ENCODE data around the gene PUS1. TPM values are rescaled to one million over a fixed set of nuclear protein-coding genes. Genes with fewer than 3 reads are reported as not detected.
"Not testable (repeated sequence)": the region's sequence is repeated elsewhere in the genome, so short reads cannot be mapped to it uniquely, and the experiment has no call there.

Gene PUS1
- total RNA-seq, 1 donor from 2014 or later = 22.9 TPM

DNA sequence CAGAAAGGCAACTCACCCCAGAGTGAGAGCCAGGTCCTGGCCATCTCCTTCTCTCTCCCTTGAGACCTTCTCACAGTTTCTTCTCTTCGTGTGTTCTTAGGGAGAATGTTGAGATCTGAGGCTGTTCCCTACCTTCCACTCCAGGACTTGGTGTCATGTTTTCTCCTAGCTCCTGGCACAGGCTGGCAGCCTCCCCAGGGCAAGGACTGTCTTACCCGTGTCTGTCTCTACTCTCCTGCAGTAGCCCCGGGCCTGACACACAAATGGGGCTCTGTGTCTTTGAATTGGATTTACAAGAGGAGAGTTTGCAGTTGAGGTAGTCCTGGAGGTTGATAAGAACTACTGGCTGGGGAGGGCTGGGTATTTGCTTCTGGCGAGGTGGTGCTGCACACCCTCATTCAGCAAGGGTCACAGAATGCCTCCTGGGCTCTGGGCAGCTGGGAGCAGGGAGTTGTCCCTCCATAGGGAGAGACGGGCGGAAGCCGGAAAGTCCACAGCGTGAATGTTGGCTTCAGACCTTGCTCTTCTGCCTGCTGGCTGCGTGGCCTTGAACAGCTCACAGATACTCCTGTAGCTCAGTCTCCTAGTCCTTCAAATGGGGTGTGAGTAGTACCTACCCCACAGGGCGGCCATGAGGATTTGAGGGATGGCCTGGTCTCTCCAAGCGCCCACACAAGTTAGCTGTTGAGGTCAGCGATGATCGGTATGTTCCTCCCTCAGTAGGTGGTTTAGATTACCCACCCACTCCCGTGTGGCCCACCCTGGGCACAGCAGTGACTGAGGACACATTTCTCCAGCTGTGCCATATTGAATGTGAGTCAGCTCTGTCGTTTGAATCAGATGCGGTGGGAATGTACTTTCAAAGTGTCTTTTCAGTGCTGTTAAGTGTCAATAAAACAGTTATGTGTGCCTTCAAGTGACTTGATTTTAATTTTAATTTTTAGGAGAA, 30.8 kb downstream of the PUS1 start:
- TF ChIP-seq, protein P1, sequence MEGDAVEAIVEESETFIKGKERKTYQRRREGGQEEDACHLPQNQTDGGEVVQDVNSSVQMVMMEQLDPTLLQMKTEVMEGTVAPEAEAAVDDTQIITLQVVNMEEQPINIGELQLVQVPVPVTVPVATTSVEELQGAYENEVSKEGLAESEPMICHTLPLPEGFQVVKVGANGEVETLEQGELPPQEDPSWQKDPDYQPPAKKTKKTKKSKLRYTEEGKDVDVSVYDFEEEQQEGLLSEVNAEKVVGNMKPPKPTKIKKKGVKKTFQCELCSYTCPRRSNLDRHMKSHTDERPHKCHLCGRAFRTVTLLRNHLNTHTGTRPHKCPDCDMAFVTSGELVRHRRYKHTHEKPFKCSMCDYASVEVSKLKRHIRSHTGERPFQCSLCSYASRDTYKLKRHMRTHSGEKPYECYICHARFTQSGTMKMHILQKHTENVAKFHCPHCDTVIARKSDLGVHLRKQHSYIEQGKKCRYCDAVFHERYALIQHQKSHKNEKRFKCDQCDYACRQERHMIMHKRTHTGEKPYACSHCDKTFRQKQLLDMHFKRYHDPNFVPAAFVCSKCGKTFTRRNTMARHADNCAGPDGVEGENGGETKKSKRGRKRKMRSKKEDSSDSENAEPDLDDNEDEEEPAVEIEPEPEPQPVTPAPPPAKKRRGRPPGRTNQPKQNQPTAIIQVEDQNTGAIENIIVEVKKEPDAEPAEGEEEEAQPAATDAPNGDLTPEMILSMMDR (IDR thresholded peaks at IDR 0.05; ENCODE audit: insufficient read depth, low read length, severe bottlenecking) = no peak
- DNase-seq (ENCODE audit: low read depth) = no peak
- Histone ChIP-seq H3K4me3 (ENCODE audit: low read depth, low read length) (no peak overlapping the region), H3K27me3 (ENCODE audit: control insufficient read depth, insufficient read depth, low read length) (no peaks in the 10 kb centered on the region), H3K36me3 (ENCODE audit: control insufficient read depth, insufficient read depth, low read length) (peaks cover 2% of the 10 kb centered on the region)
- no peak for FAIRE-seq

DNA sequence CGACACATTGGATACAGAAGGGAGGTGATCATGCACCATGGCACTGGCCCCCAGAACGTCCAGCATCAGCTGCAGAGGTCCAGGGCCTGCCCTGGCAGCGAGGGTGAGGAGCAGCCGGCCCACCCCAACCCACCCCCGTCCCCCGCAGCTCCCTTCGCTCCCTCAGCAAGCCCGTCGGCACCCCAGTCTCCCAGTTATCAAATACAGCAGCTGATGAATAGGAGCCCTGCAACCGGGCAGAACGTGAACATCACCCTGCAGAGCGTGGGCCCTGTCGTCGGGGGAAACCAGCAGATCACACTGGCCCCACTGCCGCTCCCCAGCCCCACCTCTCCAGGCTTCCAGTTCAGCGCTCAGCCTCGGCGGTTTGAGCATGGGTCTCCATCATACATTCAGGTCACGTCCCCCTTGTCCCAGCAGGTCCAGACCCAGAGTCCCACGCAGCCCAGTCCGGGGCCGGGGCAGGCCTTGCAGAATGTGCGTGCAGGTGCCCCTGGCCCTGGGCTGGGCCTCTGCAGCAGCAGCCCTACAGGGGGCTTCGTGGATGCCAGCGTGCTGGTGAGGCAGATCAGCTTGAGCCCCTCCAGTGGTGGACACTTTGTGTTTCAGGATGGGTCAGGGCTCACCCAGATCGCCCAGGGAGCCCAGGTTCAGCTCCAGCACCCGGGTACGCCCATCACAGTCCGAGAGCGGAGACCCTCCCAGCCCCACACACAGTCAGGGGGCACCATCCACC, 31.7 kb downstream of the PUS1 start:
- H3K4me3 ChIP-seq (ENCODE audit: low read depth, low read length); H3K27me3 ChIP-seq (ENCODE audit: control insufficient read depth, insufficient read depth, low read length); FAIRE-seq; H3K36me3 ChIP-seq (ENCODE audit: control insufficient read depth, insufficient read depth, low read length); DNase-seq (ENCODE audit: low read depth): not testable (repeated sequence)

DNA sequence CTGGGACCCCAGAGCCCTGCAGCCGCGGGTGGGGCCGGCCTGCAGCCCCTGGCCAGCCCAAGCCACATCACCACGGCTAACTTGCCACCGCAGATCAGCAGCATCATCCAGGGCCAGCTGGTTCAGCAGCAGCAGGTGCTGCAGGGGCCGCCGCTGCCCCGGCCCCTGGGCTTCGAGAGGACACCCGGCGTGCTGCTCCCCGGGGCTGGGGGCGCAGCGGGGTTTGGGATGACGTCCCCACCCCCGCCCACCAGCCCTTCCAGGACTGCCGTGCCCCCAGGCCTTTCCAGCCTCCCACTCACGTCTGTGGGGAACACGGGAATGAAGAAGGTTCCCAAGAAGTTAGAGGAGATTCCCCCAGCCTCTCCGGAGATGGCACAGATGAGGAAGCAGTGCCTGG, 32.3 kb downstream of the PUS1 start:
- not testable (repeated sequence) for FAIRE-seq; DNase-seq (ENCODE audit: low read depth)

DNA sequence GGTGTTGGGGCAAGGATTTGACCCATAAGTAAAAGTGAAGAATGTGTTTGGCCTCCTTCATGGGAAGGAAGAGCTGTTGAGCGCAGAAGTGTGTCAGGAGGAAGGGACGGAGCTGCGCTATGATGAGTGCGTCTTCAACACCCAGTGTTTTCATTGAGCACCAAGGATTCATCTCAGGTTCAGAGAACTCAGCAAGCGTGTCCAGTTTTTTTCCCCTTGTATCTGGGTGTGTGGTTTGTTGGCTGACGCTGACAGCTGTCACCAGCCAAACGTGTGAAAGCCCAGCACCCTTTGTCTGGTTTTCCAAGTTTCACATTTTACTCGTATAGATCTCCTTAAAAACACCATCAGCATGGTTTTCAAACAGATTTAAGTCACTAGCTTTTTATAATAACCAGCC, 33.0 kb downstream of the PUS1 start:
- Histone ChIP-seq H3K36me3 (ENCODE audit: control insufficient read depth, insufficient read depth, low read length) (peaks cover 2% of the 10 kb centered on the region), H3K27me3 (ENCODE audit: control insufficient read depth, insufficient read depth, low read length) (no peaks in the 10 kb centered on the region), H3K4me3 (ENCODE audit: low read depth, low read length) (no peak overlapping the region)
- no peak for FAIRE-seq
- TF ChIP-seq, protein P1 (IDR thresholded peaks at IDR 0.05; ENCODE audit: insufficient read depth, low read length, severe bottlenecking) = no peak
- no peak for DNase-seq (ENCODE audit: low read depth)

More for the DNA sequence above, 32.3 kb downstream of the PUS1 start:
- not testable (repeated sequence) for H3K27me3 ChIP-seq (ENCODE audit: control insufficient read depth, insufficient read depth, low read length); H3K36me3 ChIP-seq (ENCODE audit: control insufficient read depth, insufficient read depth, low read length); H3K4me3 ChIP-seq (ENCODE audit: low read depth, low read length)

DNA sequence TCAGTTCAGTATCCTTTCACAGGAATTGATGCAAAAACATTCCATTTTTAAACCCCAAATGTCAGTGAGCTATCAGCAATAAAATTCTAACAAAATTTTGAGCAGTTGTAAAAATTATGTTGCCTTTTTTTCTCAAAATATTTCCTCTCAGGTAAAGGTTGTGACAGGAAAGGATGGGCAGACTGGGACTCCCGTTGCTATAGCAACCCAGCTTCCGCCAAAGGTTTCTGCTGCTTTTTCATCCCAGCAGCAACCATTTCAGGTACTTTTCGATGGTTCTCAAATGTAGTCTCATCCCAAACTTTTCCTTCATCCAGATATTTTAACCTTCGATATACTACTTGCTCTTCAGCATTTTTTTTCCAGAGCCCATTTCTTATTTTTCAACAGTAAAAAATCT, 34.3 kb downstream of the PUS1 start:
- FAIRE-seq = no peak
- H3K27me3 ChIP-seq (ENCODE audit: control insufficient read depth, insufficient read depth, low read length) = no peaks in the 10 kb centered on the region
- TF ChIP-seq, protein P1 (IDR thresholded peaks at IDR 0.05; ENCODE audit: insufficient read depth, low read length, severe bottlenecking) = no peak
- no peak for DNase-seq (ENCODE audit: low read depth)
- H3K36me3 ChIP-seq (ENCODE audit: control insufficient read depth, insufficient read depth, low read length) = peaks cover 2% of the 10 kb centered on the region
- H3K4me3 ChIP-seq (ENCODE audit: low read depth, low read length) = no peak overlapping the region

DNA sequence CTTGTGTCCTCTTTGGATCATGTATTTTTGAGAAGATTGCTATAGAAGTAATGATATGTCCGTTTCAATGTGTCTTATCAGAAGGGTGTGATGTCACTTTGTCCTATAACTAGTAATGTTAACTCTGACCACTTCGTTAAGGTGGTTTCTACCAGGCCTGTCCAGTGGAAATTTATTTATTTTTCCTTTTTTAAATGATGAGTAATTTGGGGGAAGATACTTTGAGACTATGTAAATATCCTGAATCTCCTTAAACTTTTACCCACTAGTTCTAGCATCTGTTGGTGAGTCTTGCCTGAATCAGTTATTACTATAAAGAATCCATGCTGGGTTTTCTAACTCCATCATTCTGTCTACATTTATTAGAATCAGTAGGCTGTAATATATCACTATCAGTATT, 36.0 kb downstream of the PUS1 start:
- H3K27me3 ChIP-seq (ENCODE audit: control insufficient read depth, insufficient read depth, low read length) = no peaks in the 10 kb centered on the region
- no peak for DNase-seq (ENCODE audit: low read depth)
- FAIRE-seq = no peak
- H3K36me3 ChIP-seq (ENCODE audit: control insufficient read depth, insufficient read depth, low read length) = peaks cover 2% of the 10 kb centered on the region
- H3K4me3 ChIP-seq (ENCODE audit: low read depth, low read length) = no peak overlapping the region
- TF ChIP-seq, protein P1 (IDR thresholded peaks at IDR 0.05; ENCODE audit: insufficient read depth, low read length, severe bottlenecking) = no peak
